Mammary epithelial cell (primary cell): ENCODE results near the gene ABCG1.

Experiments used
- CTCF ChIP-seq, 2 donors: IDR thresholded peaks in 1 of 2; conservative IDR thresholded peaks in 1 of 2; 2 replicates each; pipeline ENCODE4 v1.5.1; 2011 to 2012; ENCODE audit warnings: inconsistent platforms in 2 of 2, low read length in 2 of 2, mild to moderate bottlenecking in 2 of 2, control low read depth in 1 of 2, low read depth in 1 of 2; ENCODE audit not compliant: insufficient read depth in 1 of 2; ENCODE audit errors: extremely low read depth in 1 of 2
- EZH2 ChIP-seq: IDR thresholded peaks from 2 replicates; pipeline ENCODE4 v1.6.1; 2012; ENCODE audit warnings: low read length, inconsistent platforms, borderline replicate concordance

- TF ChIP-seq CTCF (conservative IDR thresholded peaks at IDR 0.05 in 1 of 2, IDR thresholded peaks at IDR 0.05 in 1 of 2; ENCODE audit: extremely low read depth in 1 of 2, insufficient read depth in 1 of 2, low read depth in 1 of 2, low read length in 2 of 2) (no peak), EZH2 (no peak)
Measured at GRCh38 chr21:42230636-42231035, 11.7 kb downstream of the ABCG1 start.
